ENCODE data around the gene ELN.

DNA sequence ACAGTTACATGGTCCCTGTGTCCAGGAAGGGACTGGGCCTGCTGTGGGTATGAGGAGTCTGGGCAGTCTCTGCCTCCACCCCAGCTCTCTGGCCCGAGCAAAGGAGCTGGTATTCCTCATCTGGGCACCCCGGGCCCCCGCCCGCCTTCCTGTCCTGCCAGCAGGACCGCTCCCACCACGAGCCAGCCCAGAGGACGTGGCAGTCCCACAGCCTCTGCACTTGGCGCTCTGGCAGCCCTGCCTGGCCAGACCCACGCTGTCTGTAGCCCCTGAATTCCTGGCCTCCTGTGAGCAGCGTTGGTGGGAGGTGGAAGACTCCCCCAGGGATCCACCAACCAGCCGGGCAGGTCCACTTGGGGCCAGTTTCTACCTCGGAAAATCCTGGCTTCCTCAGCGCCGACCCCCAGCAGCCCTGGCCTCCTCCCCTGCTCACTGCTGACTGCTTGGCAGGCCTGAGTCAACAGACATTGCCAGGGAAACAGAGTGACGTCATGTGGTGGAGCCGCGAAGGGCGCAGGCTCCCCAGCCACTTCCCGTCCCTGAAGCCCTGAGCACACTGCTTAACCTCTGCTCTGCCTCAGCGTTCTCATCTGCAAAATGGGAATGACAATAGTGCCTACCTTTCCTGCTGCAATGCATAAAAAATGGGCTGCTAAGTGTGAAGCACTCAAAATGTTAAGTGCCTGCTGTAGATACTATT, 34.0 kb downstream of the ELN start:
- TF ChIP-seq, protein P1, sequence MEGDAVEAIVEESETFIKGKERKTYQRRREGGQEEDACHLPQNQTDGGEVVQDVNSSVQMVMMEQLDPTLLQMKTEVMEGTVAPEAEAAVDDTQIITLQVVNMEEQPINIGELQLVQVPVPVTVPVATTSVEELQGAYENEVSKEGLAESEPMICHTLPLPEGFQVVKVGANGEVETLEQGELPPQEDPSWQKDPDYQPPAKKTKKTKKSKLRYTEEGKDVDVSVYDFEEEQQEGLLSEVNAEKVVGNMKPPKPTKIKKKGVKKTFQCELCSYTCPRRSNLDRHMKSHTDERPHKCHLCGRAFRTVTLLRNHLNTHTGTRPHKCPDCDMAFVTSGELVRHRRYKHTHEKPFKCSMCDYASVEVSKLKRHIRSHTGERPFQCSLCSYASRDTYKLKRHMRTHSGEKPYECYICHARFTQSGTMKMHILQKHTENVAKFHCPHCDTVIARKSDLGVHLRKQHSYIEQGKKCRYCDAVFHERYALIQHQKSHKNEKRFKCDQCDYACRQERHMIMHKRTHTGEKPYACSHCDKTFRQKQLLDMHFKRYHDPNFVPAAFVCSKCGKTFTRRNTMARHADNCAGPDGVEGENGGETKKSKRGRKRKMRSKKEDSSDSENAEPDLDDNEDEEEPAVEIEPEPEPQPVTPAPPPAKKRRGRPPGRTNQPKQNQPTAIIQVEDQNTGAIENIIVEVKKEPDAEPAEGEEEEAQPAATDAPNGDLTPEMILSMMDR (IDR thresholded peaks at IDR 0.05) = no peak
- TF ChIP-seq POLR2AphosphoS5 (IDR thresholded peaks at IDR 0.05) (peak in 2 of 3 donors; percentile 79 to 81), POLR2A (IDR thresholded peaks at IDR 0.05) (peak; percentile 41)
